WTC11 (cell line): ENCODE measurements around the gene LIMCH1. TPM values are rescaled to one million over a fixed set of nuclear protein-coding genes. Genes with fewer than 3 reads are reported as not detected.

Experiments
- ATAC-seq: fragments of 200-7000 bp; cut with Tn5 transposase; 2 replicates; pipeline ENCODE4 v1.10.0; 2021; ENCODE audit warnings: mild to moderate bottlenecking, moderate library complexity
- CTCF ChIA-PET: fragments of 300-600 bp; sonication (Branson Sonifier 250); formaldehyde crosslinking; loops from one replicate; lab custom pipeline; 2021; ENCODE audit warnings: antibody characterized with exemption; lab: Charles Lee
- POLR2A ChIA-PET: fragments of 350-600 bp; sonication (Branson Sonifier 250); formaldehyde crosslinking; loops from one replicate; lab custom pipeline; 2021; ENCODE audit warnings: antibody characterized with exemption; lab: Charles Lee
- DNase-seq: peaks from one replicate; pipeline ENCODE4 v3.0.0; 2021; ENCODE audit warnings: low spot score
- H3K27ac Mint-ChIP-seq: 2 replicates; pipeline ENCODE4 v1.8.0; 2021; ENCODE audit warnings: mixed read lengths
- H3K27me3 Mint-ChIP-seq: 2 replicates; pipeline ENCODE4 v1.8.0; 2021; ENCODE audit warnings: low read depth, mild to moderate bottlenecking, moderate library complexity, mixed read lengths
- H3K36me3 Mint-ChIP-seq: 2 replicates; pipeline ENCODE4 v1.8.0; 2021; ENCODE audit warnings: mixed read lengths
- H3K4me1 Mint-ChIP-seq: 2 replicates; pipeline ENCODE4 v1.8.0; 2022; ENCODE audit warnings: mixed read lengths
- H3K4me3 Mint-ChIP-seq: 2 replicates; pipeline ENCODE4 v1.8.0; 2021; ENCODE audit warnings: mild to moderate bottlenecking, moderate library complexity, mixed read lengths
- H3K9me3 Mint-ChIP-seq: 2 replicates; pipeline ENCODE4 v1.8.0; 2021; ENCODE audit warnings: mixed read lengths
- CREM ChIP-seq: sonication (generic); formaldehyde crosslinking; IDR thresholded peaks from 2 replicates; pipeline ENCODE4 v1.8.1; 2022; ENCODE audit warnings: mild to moderate bottlenecking, missing genetic modification reagents, moderate library complexity
- ELF4 ChIP-seq: sonication (generic); formaldehyde crosslinking; IDR thresholded peaks from 2 replicates; pipeline ENCODE4 v1.8.1; 2022; ENCODE audit warnings: low read depth, mild to moderate bottlenecking, moderate library complexity, missing genetic modification reagents
- ESRRA ChIP-seq: sonication (generic); formaldehyde crosslinking; IDR thresholded peaks from 2 replicates; pipeline ENCODE4 v1.8.1; 2022; ENCODE audit warnings: mild to moderate bottlenecking, missing genetic modification reagents, borderline replicate concordance
- FOXK1 ChIP-seq: sonication (generic); formaldehyde crosslinking; IDR thresholded peaks from 2 replicates; pipeline ENCODE4 v1.8.0; 2022; ENCODE audit warnings: mild to moderate bottlenecking, moderate library complexity, missing genetic modification reagents
- GABPB1 ChIP-seq: sonication (generic); formaldehyde crosslinking; IDR thresholded peaks from 2 replicates; pipeline ENCODE4 v1.8.1; 2023; ENCODE audit warnings: mild to moderate bottlenecking, missing genetic modification reagents
- GRHL2 ChIP-seq: fragments of 250-450 bp; sonication (Bioruptor Pico); IDR thresholded peaks from 2 replicates; pipeline ENCODE4 v1.8.0; 2022; ENCODE audit warnings: mild to moderate bottlenecking, moderate library complexity; ENCODE audit not compliant: insufficient replicate concordance, severe bottlenecking
- IRF2 ChIP-seq: sonication (generic); formaldehyde crosslinking; IDR thresholded peaks from 2 replicates; pipeline ENCODE4 v1.8.0; 2022; ENCODE audit warnings: low read depth, missing genetic modification reagents, borderline replicate concordance
- MYBL2 ChIP-seq: sonication (generic); formaldehyde crosslinking; IDR thresholded peaks from 2 replicates; pipeline ENCODE4 v1.8.1; 2023; ENCODE audit warnings: mild to moderate bottlenecking, moderate library complexity, missing genetic modification reagents
- SOX15 ChIP-seq: fragments of 250-450 bp; sonication (Bioruptor Pico); IDR thresholded peaks from 2 replicates; pipeline ENCODE4 v1.9.0; 2021; ENCODE audit warnings: mild to moderate bottlenecking
- TP53 ChIP-seq: sonication (generic); formaldehyde crosslinking; IDR thresholded peaks from 2 replicates; pipeline ENCODE4 v1.8.1; 2023; ENCODE audit warnings: mild to moderate bottlenecking, missing genetic modification reagents
- ZNF121 ChIP-seq: sonication (generic); formaldehyde crosslinking; IDR thresholded peaks from 2 replicates; pipeline ENCODE4 v1.8.0; 2023; ENCODE audit warnings: missing genetic modification reagents
- ZNF232 ChIP-seq: sonication (generic); formaldehyde crosslinking; IDR thresholded peaks from 2 replicates; pipeline ENCODE4 v1.8.0; 2022; ENCODE audit warnings: mild to moderate bottlenecking, missing genetic modification reagents
- ZNF263 ChIP-seq: sonication (generic); formaldehyde crosslinking; IDR thresholded peaks from 2 replicates; pipeline ENCODE4 v1.8.1; 2022; ENCODE audit warnings: low read depth, mild to moderate bottlenecking, moderate library complexity, missing genetic modification reagents
- ZNF317 ChIP-seq: sonication (generic); formaldehyde crosslinking; IDR thresholded peaks from 2 replicates; pipeline ENCODE4 v1.8.1; 2023; ENCODE audit warnings: low read depth, mild to moderate bottlenecking, moderate library complexity, missing genetic modification reagents, borderline replicate concordance
- total RNA-seq: library from RNA; stranded (reverse); gene quantifications from 3 replicates; pipeline ENCODE4 v1.2.3, GENCODE V29; 2021
- TF ChIP-seq, protein P1 (sequence below): sonication (generic); formaldehyde crosslinking; IDR thresholded peaks from 2 replicates; pipeline ENCODE4 v1.8.1; 2022; ENCODE audit warnings: mild to moderate bottlenecking, moderate library complexity, missing genetic modification reagents
- TF ChIP-seq, protein P2 (sequence below): sonication (generic); formaldehyde crosslinking; IDR thresholded peaks from 2 replicates; pipeline ENCODE4 v1.8.0; 2022; ENCODE audit warnings: mild to moderate bottlenecking, missing genetic modification reagents
- TF ChIP-seq, protein P3 (sequence below): sonication (generic); formaldehyde crosslinking; IDR thresholded peaks from 2 replicates; pipeline ENCODE4 v1.8.1; 2022; ENCODE audit warnings: mild to moderate bottlenecking, missing genetic modification reagents, moderate library complexity, borderline replicate concordance
- TF ChIP-seq, protein P4 (sequence below): sonication (generic); formaldehyde crosslinking; IDR thresholded peaks from 2 replicates; pipeline ENCODE4 v1.8.1; 2023; ENCODE audit warnings: mild to moderate bottlenecking, missing genetic modification reagents
- TF ChIP-seq, protein P5 (sequence below): sonication (generic); formaldehyde crosslinking; IDR thresholded peaks from 2 replicates; pipeline ENCODE4 v1.8.1; 2022; ENCODE audit warnings: low read depth, mild to moderate bottlenecking, moderate library complexity, missing genetic modification reagents, borderline replicate concordance
- TF ChIP-seq, protein P6 (sequence below): fragments of 250-450 bp; sonication (Bioruptor Pico); IDR thresholded peaks from 2 replicates; pipeline ENCODE4 v2.1.2; 2022; ENCODE audit warnings: mild to moderate bottlenecking, moderate library complexity
- TF ChIP-seq, protein P7 (sequence below): fragments of 250-450 bp; sonication (Bioruptor Pico); IDR thresholded peaks from 2 replicates; pipeline ENCODE4 v1.8.0; 2021; ENCODE audit warnings: mild to moderate bottlenecking
- TF ChIP-seq, protein P8 (sequence below): sonication (generic); formaldehyde crosslinking; conservative IDR thresholded peaks from 2 replicates; pipeline ENCODE4 v1.8.1; 2023; ENCODE audit warnings: mild to moderate bottlenecking, low read depth, missing genetic modification reagents, moderate library complexity

LIMCH1 gene
- total RNA-seq, 1 experiment from 2014 or later: 0.92 TPM

DNA sequence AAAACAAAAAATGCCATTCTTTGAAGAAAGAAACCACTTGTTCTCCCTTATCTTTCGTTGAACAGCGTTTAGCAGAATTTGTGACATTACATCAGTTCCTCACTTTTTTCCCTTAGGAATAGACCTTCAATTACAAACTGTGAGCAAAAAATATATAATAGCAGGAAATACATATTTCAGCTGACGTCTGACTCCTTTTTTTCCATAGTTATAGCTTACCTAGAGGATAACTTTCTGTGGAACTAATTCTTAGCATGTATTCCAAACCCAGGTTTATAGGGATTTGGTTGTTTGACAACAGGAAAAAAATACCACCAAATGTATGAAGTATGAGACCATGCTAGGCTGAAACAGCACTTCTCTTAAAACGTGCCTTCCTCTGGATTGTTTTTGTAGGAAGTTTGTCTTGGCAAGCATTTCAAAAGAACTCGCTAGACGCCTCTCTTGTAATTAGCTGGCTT is 2.0 kb upstream of the LIMCH1 start:
- no peak for ATAC-seq
- Mint-ChIP-seq H3K4me3 (no peak overlapping the region), H3K27me3 (no peaks in the 10 kb centered on the region), H3K9me3 (no peaks in the 10 kb centered on the region), H3K27ac (no peak overlapping the region), H3K4me1 (peaks cover 3% of the 10 kb centered on the region), H3K36me3 (no peaks in the 10 kb centered on the region)
- DNase-seq: no peak
- TF ChIP-seq, protein P1, sequence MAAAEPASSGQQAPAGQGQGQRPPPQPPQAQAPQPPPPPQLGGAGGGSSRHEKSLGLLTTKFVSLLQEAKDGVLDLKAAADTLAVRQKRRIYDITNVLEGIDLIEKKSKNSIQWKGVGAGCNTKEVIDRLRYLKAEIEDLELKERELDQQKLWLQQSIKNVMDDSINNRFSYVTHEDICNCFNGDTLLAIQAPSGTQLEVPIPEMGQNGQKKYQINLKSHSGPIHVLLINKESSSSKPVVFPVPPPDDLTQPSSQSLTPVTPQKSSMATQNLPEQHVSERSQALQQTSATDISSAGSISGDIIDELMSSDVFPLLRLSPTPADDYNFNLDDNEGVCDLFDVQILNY (CRISPR knock-in tag): no peak
- TF ChIP-seq IRF2 (CRISPR knock-in tag) (no peak), FOXK1 (CRISPR knock-in tag) (no peak), ESRRA (CRISPR knock-in tag) (no peak), ZNF317 (CRISPR knock-in tag) (no peak), ELF4 (CRISPR knock-in tag) (no peak), GRHL2 (no peak), CREM (CRISPR knock-in tag) (no peak), ZNF121 (CRISPR knock-in tag) (no peak), ZNF232 (CRISPR knock-in tag) (no peak), SOX15 (CRISPR knock-in tag) (no peak), GABPB1 (CRISPR knock-in tag) (no peak)
- TF ChIP-seq, protein P2, sequence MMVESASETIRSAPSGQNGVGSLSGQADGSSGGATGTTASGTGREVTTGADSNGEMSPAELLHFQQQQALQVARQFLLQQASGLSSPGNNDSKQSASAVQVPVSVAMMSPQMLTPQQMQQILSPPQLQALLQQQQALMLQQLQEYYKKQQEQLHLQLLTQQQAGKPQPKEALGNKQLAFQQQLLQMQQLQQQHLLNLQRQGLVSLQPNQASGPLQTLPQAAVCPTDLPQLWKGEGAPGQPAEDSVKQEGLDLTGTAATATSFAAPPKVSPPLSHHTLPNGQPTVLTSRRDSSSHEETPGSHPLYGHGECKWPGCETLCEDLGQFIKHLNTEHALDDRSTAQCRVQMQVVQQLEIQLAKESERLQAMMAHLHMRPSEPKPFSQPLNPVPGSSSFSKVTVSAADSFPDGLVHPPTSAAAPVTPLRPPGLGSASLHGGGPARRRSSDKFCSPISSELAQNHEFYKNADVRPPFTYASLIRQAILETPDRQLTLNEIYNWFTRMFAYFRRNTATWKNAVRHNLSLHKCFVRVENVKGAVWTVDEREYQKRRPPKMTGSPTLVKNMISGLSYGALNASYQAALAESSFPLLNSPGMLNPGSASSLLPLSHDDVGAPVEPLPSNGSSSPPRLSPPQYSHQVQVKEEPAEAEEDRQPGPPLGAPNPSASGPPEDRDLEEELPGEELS: no peak
- TF ChIP-seq, protein P3, sequence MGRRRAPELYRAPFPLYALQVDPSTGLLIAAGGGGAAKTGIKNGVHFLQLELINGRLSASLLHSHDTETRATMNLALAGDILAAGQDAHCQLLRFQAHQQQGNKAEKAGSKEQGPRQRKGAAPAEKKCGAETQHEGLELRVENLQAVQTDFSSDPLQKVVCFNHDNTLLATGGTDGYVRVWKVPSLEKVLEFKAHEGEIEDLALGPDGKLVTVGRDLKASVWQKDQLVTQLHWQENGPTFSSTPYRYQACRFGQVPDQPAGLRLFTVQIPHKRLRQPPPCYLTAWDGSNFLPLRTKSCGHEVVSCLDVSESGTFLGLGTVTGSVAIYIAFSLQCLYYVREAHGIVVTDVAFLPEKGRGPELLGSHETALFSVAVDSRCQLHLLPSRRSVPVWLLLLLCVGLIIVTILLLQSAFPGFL (CRISPR knock-in tag): no peak
- TF ChIP-seq, protein P4, sequence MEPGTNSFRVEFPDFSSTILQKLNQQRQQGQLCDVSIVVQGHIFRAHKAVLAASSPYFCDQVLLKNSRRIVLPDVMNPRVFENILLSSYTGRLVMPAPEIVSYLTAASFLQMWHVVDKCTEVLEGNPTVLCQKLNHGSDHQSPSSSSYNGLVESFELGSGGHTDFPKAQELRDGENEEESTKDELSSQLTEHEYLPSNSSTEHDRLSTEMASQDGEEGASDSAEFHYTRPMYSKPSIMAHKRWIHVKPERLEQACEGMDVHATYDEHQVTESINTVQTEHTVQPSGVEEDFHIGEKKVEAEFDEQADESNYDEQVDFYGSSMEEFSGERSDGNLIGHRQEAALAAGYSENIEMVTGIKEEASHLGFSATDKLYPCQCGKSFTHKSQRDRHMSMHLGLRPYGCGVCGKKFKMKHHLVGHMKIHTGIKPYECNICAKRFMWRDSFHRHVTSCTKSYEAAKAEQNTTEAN (CRISPR knock-in tag): no peak
- TF ChIP-seq, protein P5, sequence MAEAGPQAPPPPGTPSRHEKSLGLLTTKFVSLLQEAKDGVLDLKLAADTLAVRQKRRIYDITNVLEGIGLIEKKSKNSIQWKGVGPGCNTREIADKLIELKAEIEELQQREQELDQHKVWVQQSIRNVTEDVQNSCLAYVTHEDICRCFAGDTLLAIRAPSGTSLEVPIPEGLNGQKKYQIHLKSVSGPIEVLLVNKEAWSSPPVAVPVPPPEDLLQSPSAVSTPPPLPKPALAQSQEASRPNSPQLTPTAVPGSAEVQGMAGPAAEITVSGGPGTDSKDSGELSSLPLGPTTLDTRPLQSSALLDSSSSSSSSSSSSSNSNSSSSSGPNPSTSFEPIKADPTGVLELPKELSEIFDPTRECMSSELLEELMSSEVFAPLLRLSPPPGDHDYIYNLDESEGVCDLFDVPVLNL (CRISPR knock-in tag): no peak
- ChIA-PET CTCF (no interaction called here), POLR2A (no interaction called here)

DNA sequence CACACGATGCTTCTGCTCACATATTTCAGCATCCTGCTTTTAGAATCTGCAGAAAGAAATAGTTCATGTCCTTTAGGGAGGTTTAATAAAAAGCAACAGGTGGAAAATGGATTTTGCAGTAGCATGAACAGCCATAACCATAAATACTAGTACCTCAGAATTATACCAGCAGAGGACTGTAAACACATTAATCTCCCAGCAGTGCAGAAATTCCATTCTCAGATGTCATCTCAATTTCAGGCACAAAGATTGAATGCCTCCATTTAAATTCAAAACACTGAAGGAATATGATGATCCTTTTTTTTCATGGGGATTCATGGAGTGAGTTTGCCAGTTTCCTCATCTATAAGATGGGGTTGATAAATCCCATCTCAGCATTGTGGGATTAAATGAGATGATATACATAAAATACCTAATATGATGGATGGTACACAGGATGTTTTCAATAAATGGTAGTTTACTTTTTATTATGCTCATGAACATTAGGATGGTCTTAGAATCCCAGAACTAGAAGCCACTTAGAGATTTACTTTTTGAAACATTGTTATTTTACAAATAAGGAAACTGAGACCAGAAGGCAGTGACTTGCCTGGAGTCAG is 566 bp upstream of the LIMCH1 start:
- Mint-ChIP-seq H3K4me1 (peaks cover 15% of the 10 kb centered on the region), H3K9me3 (no peaks in the 10 kb centered on the region), H3K27me3 (no peaks in the 10 kb centered on the region; the same call in 1 of the 2 replicates), H3K4me3 (no peak overlapping the region), H3K36me3 (no peaks in the 10 kb centered on the region), H3K27ac (no peak overlapping the region)
- DNase-seq (no peak), ATAC-seq (no peak)
- ChIA-PET CTCF (no interaction called here), POLR2A (no interaction called here)
- no peak for TF ChIP-seq GABPB1 (CRISPR knock-in tag)
- no peak for TF ChIP-seq ESRRA (CRISPR knock-in tag)
- TF ChIP-seq, protein P6, sequence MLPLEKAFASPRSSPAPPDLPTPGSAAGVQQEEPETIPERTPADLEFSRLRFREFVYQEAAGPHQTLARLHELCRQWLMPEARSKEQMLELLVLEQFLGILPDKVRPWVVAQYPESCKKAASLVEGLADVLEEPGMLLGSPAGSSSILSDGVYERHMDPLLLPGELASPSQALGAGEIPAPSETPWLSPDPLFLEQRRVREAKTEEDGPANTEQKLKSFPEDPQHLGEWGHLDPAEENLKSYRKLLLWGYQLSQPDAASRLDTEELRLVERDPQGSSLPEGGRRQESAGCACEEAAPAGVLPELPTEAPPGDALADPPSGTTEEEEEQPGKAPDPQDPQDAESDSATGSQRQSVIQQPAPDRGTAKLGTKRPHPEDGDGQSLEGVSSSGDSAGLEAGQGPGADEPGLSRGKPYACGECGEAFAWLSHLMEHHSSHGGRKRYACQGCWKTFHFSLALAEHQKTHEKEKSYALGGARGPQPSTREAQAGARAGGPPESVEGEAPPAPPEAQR (CRISPR knock-in tag): no peak
- no peak for TF ChIP-seq TP53 (CRISPR knock-in tag)
- TF ChIP-seq MYBL2: no peak
- TF ChIP-seq ZNF263: no peak
- TF ChIP-seq, protein P7, sequence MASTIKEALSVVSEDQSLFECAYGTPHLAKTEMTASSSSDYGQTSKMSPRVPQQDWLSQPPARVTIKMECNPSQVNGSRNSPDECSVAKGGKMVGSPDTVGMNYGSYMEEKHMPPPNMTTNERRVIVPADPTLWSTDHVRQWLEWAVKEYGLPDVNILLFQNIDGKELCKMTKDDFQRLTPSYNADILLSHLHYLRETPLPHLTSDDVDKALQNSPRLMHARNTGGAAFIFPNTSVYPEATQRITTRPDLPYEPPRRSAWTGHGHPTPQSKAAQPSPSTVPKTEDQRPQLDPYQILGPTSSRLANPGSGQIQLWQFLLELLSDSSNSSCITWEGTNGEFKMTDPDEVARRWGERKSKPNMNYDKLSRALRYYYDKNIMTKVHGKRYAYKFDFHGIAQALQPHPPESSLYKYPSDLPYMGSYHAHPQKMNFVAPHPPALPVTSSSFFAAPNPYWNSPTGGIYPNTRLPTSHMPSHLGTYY (CRISPR knock-in tag): no peak
- TF ChIP-seq, protein P8, sequence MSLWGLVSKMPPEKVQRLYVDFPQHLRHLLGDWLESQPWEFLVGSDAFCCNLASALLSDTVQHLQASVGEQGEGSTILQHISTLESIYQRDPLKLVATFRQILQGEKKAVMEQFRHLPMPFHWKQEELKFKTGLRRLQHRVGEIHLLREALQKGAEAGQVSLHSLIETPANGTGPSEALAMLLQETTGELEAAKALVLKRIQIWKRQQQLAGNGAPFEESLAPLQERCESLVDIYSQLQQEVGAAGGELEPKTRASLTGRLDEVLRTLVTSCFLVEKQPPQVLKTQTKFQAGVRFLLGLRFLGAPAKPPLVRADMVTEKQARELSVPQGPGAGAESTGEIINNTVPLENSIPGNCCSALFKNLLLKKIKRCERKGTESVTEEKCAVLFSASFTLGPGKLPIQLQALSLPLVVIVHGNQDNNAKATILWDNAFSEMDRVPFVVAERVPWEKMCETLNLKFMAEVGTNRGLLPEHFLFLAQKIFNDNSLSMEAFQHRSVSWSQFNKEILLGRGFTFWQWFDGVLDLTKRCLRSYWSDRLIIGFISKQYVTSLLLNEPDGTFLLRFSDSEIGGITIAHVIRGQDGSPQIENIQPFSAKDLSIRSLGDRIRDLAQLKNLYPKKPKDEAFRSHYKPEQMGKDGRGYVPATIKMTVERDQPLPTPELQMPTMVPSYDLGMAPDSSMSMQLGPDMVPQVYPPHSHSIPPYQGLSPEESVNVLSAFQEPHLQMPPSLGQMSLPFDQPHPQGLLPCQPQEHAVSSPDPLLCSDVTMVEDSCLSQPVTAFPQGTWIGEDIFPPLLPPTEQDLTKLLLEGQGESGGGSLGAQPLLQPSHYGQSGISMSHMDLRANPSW (CRISPR knock-in tag): no peak
